Fibroblast of skin of abdomen (primary cell): ENCODE data around the gene NCOA7.

ENCODE experiments used
- DNase-seq: peaks from one replicate; pipeline ENCODE4 v3.0.0-alpha.2; 2013

Gene NCOA7

DNA sequence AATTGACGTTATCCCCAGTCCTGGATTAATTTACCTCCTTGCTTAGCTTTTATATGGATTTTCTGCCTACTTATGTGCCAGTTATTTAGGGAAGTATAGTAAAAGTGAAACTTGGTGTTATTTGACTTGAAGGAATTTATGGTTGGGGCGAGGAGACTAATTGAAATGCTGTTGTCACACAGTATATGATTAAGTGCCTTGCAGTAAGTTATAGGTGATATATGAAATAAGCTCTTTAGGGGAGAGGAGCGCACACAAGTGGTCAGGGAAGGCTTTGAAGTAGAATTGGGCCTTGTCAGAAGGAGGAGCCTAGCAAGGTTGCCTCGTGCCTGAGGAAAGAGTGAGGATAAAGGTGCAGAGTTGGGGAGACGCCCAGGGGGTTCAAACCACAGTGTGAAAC, 20.5 kb downstream of the NCOA7 start:
- DNase-seq: no peak

- DNase-seq: peak; percentile 96
These were observed 21.9 kb downstream of the NCOA7 start for GRCh38 chr6:125812394-125813292.

DNA sequence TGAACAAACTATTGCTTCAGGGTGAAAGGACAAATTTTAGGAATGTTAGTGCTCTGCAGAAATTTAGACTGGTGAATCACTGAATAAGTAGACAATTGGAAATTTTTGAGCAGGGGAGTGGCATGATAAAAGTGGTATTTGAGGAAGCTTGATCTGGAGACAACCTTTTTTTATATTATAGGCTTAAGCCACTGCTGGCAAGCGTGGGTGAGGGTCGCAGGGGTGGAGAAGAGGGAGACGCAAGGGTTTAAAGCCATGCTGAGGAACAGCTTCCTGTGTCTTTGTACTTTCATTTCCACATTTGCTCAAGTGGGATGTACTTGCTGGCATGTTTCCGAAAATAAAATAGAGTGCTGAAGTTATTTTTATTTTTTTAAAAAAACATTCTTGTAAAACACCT, 23.7 kb downstream of the NCOA7 start:
- DNase-seq: no peak

GRCh38 chr6:125815080-125815910, 24.5 kb downstream of the NCOA7 start:
- no peak for DNase-seq

DNA sequence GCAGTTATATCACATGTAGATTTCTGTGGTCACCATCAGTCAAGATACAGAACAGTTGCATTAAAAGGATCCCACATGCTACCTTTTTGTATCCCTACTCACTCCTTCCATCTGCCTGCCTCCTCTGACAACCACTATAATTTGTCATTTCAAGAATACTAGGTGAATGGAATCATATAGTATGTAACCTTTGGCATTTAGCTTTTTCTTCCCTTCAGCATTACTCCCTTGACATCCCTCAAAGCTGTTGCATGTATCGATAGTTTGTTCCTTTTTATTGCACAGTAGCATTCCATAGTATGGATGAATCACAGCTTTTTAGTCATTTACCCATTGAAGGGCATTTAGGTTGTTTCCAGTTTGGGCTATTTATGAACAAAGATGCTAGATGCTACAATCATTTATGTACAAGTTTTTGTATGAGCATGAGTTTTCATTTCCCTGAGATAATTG, 26.1 kb downstream of the NCOA7 start:
- DNase-seq: no peak

- DNase-seq: no peak
These were observed 27.5 kb downstream of the NCOA7 start for GRCh38 chr6:125818225-125818657.

DNA sequence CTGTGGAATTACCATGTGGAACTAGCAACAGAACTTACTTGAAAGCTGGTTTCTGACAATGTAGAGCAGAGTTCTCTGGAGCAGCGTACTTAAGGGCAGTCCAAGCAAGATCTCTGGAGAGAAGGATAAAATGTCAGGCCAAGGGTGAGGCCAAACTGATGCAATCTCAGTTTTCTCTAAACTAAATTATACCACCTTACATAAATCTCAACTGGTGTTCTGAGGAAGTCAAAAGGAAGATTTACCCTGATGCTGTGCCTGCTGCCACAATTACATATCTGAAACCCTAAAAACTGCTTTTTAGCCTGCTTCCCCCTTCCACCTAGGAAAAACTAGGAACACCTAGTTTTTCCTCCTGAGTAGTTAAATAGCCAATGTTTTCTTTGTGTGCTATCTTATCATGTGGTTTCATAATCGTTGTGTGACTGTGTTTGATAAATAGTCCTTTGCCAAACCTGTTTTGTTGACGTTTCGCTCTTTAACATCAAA, 28.1 kb downstream of the NCOA7 start:
- DNase-seq: no peak

GRCh38 chr6:125819535-125820326, 29.0 kb downstream of the NCOA7 start:
- DNase-seq: no peak

DNA sequence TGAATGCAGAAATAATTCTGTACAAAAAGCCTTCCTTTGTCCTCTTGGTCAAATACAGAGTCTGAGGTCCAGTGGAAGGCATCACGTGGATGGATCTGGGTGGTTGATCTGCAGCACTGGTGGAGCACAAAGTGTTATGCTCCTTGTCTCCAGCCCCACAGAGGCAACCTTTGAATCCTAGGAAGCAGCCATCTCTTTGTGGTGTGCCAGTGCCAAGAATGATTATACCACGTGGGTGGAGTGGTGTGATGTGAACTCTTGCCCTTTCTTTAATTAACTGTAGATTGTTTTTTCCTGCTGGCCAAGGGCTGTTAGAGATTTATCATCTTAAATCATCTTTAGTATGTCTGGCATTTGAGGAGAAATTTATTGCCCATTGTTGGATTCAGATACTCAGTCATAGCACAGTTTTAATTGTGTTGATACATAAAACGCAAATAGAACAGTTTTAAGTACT, 31.1 kb downstream of the NCOA7 start:
- DNase-seq: no peak

DNA sequence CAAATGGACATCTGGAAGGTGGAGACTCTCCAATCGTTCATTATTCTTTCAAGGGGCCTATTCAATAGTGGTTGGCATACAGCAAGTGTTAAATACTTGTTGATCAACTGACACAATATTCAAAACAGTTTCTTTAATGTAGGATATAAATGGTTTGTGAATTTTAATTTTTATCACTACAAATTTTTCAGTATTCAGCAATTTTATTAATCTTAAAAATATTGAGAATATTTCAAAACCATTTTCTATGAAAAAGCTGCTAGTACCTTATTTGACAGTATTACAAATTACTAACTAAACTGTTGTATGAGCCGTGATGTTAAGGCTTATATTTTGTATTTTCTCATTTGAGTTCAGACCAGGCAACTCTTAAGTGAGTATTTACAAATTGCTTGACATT, 32.4 kb downstream of the NCOA7 start:
- DNase-seq: no peak

GRCh38 chr6:125824946-125825771, 34.4 kb downstream of the NCOA7 start:
- DNase-seq: peak; percentile 68

- DNase-seq: no peak
These were observed 36.1 kb downstream of the NCOA7 start for GRCh38 chr6:125826695-125827463.

GRCh38 chr6:125827788-125828320, 37.1 kb downstream of the NCOA7 start:
- no peak for DNase-seq

- DNase-seq: no peak
These were observed 37.8 kb downstream of the NCOA7 start for GRCh38 chr6:125828476-125829039.

GRCh38 chr6:125829433-125829832, 38.7 kb downstream of the NCOA7 start:
- DNase-seq: no peak

- no peak for DNase-seq
These were observed 40.9 kb downstream of the NCOA7 start for GRCh38 chr6:125831659-125832058.

DNA sequence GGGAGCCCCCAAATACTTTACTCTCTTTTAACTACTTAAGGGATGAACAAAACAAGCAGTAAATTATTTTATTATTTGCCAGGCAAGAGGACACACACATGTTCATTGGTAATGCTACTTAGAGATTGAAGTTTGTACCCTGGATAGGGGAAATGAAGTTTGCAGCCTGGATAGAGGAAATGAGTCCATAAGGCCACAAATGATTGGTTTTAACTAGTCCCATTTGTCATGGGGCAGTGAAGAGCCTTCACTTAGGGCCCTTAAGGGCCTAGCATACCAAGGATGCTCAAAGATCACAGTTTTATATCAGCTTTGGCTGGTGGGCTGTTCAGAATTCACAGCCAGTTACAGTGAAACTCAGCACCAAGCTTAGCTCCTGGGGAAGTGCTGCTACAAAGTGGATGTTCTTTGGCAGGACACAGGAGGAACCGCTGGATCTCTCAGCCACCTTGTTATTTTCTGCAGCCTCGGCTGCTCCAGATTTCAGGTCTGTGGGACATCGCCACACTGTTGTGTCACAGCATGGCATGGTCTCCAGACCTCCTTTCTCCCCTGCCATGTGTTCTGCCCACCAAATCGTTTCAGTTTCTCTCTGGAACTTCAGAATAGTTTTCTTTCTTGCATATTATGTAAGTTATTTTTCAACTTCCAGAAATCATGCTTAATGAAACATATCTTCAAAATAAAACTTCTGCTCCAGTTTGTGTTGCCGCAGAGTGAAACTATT, 41.8 kb downstream of the NCOA7 start:
- DNase-seq: no peak

GRCh38 chr6:125834348-125834747, 43.6 kb downstream of the NCOA7 start:
- DNase-seq: no peak

GRCh38 chr6:125835221-125835744, 44.5 kb downstream of the NCOA7 start:
- DNase-seq: peak; percentile 63
